GM10266 (cell line): ENCODE data around the gene PPP1R9B.

Source experiments
- DNase-seq: peaks from one replicate; pipeline ENCODE4 v3.0.0; 2012; ENCODE audit errors: extremely low spot score
- TF ChIP-seq, protein P1 (sequence below): IDR thresholded peaks from 2 replicates; pipeline ENCODE4 v1.5.1; 2012; ENCODE audit warnings: mild to moderate bottlenecking, low read depth; ENCODE audit not compliant: control insufficient read depth, insufficient read depth; ENCODE audit errors: missing control alignments

PPP1R9B gene

GRCh38 chr17:50111673-50112655, 38.5 kb downstream of the PPP1R9B start:
- TF ChIP-seq, protein P1, sequence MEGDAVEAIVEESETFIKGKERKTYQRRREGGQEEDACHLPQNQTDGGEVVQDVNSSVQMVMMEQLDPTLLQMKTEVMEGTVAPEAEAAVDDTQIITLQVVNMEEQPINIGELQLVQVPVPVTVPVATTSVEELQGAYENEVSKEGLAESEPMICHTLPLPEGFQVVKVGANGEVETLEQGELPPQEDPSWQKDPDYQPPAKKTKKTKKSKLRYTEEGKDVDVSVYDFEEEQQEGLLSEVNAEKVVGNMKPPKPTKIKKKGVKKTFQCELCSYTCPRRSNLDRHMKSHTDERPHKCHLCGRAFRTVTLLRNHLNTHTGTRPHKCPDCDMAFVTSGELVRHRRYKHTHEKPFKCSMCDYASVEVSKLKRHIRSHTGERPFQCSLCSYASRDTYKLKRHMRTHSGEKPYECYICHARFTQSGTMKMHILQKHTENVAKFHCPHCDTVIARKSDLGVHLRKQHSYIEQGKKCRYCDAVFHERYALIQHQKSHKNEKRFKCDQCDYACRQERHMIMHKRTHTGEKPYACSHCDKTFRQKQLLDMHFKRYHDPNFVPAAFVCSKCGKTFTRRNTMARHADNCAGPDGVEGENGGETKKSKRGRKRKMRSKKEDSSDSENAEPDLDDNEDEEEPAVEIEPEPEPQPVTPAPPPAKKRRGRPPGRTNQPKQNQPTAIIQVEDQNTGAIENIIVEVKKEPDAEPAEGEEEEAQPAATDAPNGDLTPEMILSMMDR = no peak
- no peak for DNase-seq

- no peak for DNase-seq
- TF ChIP-seq, protein P1 = no peak
These were observed 39.7 kb downstream of the PPP1R9B start for GRCh38 chr17:50110591-50111349.

- TF ChIP-seq, protein P1 = no peak
- DNase-seq = no peak
These were observed 40.7 kb downstream of the PPP1R9B start for GRCh38 chr17:50109785-50110184.

- DNase-seq = no peak
- TF ChIP-seq, protein P1 = no peak
These were observed 41.3 kb downstream of the PPP1R9B start for GRCh38 chr17:50109207-50109606.

GRCh38 chr17:50108556-50108955, 41.9 kb downstream of the PPP1R9B start:
- TF ChIP-seq, protein P1 = no peak
- DNase-seq = no peak

- no peak for DNase-seq
These were observed 42.6 kb downstream of the PPP1R9B start for GRCh38 chr17:50107790-50108414.

More at GRCh38 chr17:50107790-50108414, 42.6 kb downstream of the PPP1R9B start:
- TF ChIP-seq, protein P1 = no peak
